MM.1S (cell line): ENCODE measurements around the gene WBP11.

ENCODE experiments used
- DNase-seq: peaks from one replicate; pipeline ENCODE4 v3.0.0-alpha.2; 2015
- H2AFZ ChIP-seq: fragments of 300-600 bp; sonication (generic); 2 replicates; pipeline ENCODE4 v1.6.0; 2016; ENCODE audit warnings: antibody characterized with exemption, low read length
- H3F3A ChIP-seq: fragments of 300-600 bp; sonication (generic); 2 replicates; pipeline ENCODE4 v1.6.1; 2016; ENCODE audit warnings: mild to moderate bottlenecking, antibody characterized with exemption, low read length, moderate library complexity, mixed read lengths; ENCODE audit not compliant: insufficient read depth
- H3K27ac ChIP-seq: fragments of 300-600 bp; sonication (generic); 2 replicates; pipeline ENCODE4 v1.5.1; 2016; ENCODE audit warnings: mild to moderate bottlenecking, low read length
- H3K27me3 ChIP-seq: fragments of 300-600 bp; sonication (generic); replicated peaks from 2 replicates; pipeline ENCODE4 v1.6.0; 2016; ENCODE audit warnings: low read length; ENCODE audit not compliant: insufficient read depth
- H3K36me3 ChIP-seq: fragments of 300-600 bp; sonication (generic); replicated peaks from 2 replicates; pipeline ENCODE4 v1.6.1; 2016; ENCODE audit warnings: mild to moderate bottlenecking, low read length, mixed read lengths; ENCODE audit not compliant: insufficient read depth
- H3K4me1 ChIP-seq: fragments of 300-600 bp; sonication (generic); 2 replicates; pipeline ENCODE4 v1.6.1; 2016; ENCODE audit warnings: low read length, mixed read lengths
- H3K4me2 ChIP-seq: fragments of 300-600 bp; sonication (generic); 2 replicates; pipeline ENCODE4 v1.6.0; 2016; ENCODE audit warnings: low read depth, low read length
- H3K4me3 ChIP-seq: fragments of 300-600 bp; sonication (generic); 2 replicates; pipeline ENCODE4 v1.5.1; 2016; ENCODE audit warnings: low read length, mixed read lengths
- H3K79me2 ChIP-seq: fragments of 300-600 bp; sonication (generic); 2 replicates; pipeline ENCODE4 v1.6.1; 2016; ENCODE audit warnings: mixed run types, low read length, mixed read lengths
- H3K9ac ChIP-seq: fragments of 300-600 bp; sonication (generic); 2 replicates; pipeline ENCODE4 v1.6.1; 2016; ENCODE audit warnings: low read length, mixed read lengths
- H3K9me2 ChIP-seq: fragments of 300-600 bp; sonication (generic); replicated peaks from 2 replicates; pipeline ENCODE4 v1.6.1; 2016; ENCODE audit warnings: mild to moderate bottlenecking, low read length, mixed read lengths; ENCODE audit not compliant: insufficient read depth
- H3K9me3 ChIP-seq: fragments of 300-600 bp; sonication (generic); replicated peaks from 2 replicates; pipeline ENCODE4 v1.6.1; 2016; ENCODE audit warnings: mild to moderate bottlenecking, low read length, mixed read lengths; ENCODE audit not compliant: insufficient read depth
- H4K20me1 ChIP-seq: fragments of 300-600 bp; sonication (generic); 2 replicates; pipeline ENCODE4 v1.6.1; 2016; ENCODE audit warnings: mild to moderate bottlenecking, low read length, moderate library complexity, mixed read lengths; ENCODE audit not compliant: insufficient read depth
- EZH2 ChIP-seq: fragments of 300-600 bp; sonication (generic); optimal IDR thresholded peaks from 2 replicates; pipeline ENCODE3; 2017; ENCODE audit warnings: low read depth, mild to moderate bottlenecking, antibody characterized with exemption, low read length, mixed read lengths
- EZH2phosphoT487 ChIP-seq: fragments of 300-600 bp; sonication (generic); IDR thresholded peaks from 2 replicates; pipeline ENCODE4 v1.6.1; 2018; ENCODE audit warnings: antibody characterized with exemption, low read length
- TF ChIP-seq, protein P1 (sequence below): fragments of 300-600 bp; sonication (generic); IDR thresholded peaks from 2 replicates; pipeline ENCODE4 v1.5.1; 2016; ENCODE audit warnings: antibody characterized with exemption, low read length, mixed read lengths

The WBP11 gene

DNA sequence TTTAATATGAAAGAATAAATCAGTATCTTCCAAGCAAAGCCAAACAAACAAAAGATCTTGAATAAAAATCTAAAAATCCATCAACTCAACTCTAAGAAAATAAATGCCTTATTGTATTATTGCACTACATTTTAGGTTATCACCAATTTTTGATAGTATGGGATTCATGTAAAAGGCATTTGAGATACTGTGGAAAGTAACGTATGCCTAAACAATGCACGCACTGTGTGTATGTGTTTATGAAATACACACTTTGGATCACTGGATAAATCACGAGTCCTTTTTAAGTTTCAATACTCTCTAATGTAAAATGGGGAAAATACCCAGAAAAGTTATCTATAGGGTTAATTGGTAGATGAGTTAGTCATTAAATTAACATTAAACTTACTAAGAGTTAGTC, 17.7 kb downstream of the WBP11 start:
- no peaks in the 10 kb centered on the region for H4K20me1 ChIP-seq
- H3K9ac ChIP-seq, result no peak overlapping the region
- H3K4me2 ChIP-seq, result no peak overlapping the region
- H3K27ac ChIP-seq, result no peak overlapping the region
- H3K4me3 ChIP-seq, result no peak overlapping the region
- no peaks in the 10 kb centered on the region for H3K9me2 ChIP-seq
- DNase-seq, result no peak
- peaks cover 24% of the 10 kb centered on the region for H3K4me1 ChIP-seq
- peaks cover 22% of the 10 kb centered on the region; the same call in 1 of the 2 replicates for H3K36me3 ChIP-seq
- H3K9me3 ChIP-seq, result no peaks in the 10 kb centered on the region
- TF ChIP-seq, protein P1, sequence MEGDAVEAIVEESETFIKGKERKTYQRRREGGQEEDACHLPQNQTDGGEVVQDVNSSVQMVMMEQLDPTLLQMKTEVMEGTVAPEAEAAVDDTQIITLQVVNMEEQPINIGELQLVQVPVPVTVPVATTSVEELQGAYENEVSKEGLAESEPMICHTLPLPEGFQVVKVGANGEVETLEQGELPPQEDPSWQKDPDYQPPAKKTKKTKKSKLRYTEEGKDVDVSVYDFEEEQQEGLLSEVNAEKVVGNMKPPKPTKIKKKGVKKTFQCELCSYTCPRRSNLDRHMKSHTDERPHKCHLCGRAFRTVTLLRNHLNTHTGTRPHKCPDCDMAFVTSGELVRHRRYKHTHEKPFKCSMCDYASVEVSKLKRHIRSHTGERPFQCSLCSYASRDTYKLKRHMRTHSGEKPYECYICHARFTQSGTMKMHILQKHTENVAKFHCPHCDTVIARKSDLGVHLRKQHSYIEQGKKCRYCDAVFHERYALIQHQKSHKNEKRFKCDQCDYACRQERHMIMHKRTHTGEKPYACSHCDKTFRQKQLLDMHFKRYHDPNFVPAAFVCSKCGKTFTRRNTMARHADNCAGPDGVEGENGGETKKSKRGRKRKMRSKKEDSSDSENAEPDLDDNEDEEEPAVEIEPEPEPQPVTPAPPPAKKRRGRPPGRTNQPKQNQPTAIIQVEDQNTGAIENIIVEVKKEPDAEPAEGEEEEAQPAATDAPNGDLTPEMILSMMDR, result no peak
- TF ChIP-seq EZH2, result no peak
- no peak for TF ChIP-seq EZH2phosphoT487
- H3K79me2 ChIP-seq, result no peaks in the 10 kb centered on the region
- peaks cover 14% of the 10 kb centered on the region for H3F3A ChIP-seq
- H3K27me3 ChIP-seq, result no peaks in the 10 kb centered on the region
- no peak overlapping the region for H2AFZ ChIP-seq

DNA sequence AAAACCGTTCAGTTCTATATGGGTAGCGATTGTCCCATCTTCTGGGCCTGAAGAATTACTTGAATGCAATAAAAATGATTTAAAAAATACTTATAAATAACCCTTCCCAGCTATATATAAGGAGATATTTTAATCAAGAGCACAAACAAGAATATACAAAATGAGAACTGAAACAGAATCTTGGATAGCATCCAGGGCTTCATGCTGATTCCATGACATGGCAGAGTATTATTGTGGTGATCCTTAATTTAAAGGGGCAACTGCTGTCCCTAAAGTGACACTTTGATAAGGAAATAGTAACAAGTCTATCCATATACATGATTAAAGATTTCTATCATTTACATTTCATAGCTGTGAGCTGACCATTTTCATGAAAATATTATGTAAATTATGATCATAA, 18.8 kb downstream of the WBP11 start:
- Histone ChIP-seq H4K20me1 (no peaks in the 10 kb centered on the region), H3K9me3 (no peaks in the 10 kb centered on the region), H3K4me1 (peaks cover 26% of the 10 kb centered on the region), H3K27me3 (no peaks in the 10 kb centered on the region), H2AFZ (no peak overlapping the region), H3F3A (peaks cover 14% of the 10 kb centered on the region), H3K9me2 (no peaks in the 10 kb centered on the region), H3K36me3 (peaks cover 15% of the 10 kb centered on the region; the same call in 1 of the 2 replicates), H3K9ac (no peak overlapping the region), H3K4me3 (no peak overlapping the region), H3K4me2 (no peak overlapping the region), H3K79me2 (no peaks in the 10 kb centered on the region), H3K27ac (no peak overlapping the region)
- no peak for DNase-seq
- TF ChIP-seq EZH2, result no peak
- TF ChIP-seq EZH2phosphoT487, result no peak
- TF ChIP-seq, protein P1, result no peak

DNA sequence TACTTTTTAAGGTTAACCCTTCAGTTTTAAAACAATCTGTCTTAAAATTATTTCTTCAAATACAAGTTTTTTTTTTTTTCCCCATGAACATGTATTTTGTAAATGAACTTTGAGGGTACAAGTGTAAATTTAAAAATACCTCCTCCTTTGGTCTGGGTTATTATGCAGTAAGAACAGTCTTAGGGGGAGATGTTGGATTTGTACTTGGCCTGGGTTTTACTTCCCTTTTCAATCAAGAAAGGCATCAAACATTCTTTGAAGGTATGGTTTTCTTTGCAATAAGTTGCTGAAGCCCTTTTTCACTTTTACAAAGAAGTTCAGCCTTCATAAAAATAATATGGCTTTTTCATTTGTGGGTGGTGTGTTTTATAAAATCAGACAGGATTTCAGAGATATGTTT, 20.5 kb downstream of the WBP11 start:
- H3K4me1 ChIP-seq, result peaks cover 26% of the 10 kb centered on the region
- H3K27me3 ChIP-seq, result no peaks in the 10 kb centered on the region
- H3F3A ChIP-seq, result peaks cover 14% of the 10 kb centered on the region
- no peaks in the 10 kb centered on the region for H3K79me2 ChIP-seq
- H4K20me1 ChIP-seq, result no peaks in the 10 kb centered on the region
- H3K4me3 ChIP-seq, result no peak overlapping the region
- peak overlapping the region; percentile 38; the same call in 1 of the 2 replicates for H3K27ac ChIP-seq
- H2AFZ ChIP-seq, result no peak overlapping the region
- peaks cover 8% of the 10 kb centered on the region; the same call in 1 of the 2 replicates for H3K36me3 ChIP-seq
- no peaks in the 10 kb centered on the region for H3K9me2 ChIP-seq
- no peaks in the 10 kb centered on the region for H3K9me3 ChIP-seq
- 0 out of 2 replicates have a peak overlapping the region, but pooled peaks have one; percentile 22 for H3K4me2 ChIP-seq
- TF ChIP-seq EZH2 (no peak), EZH2phosphoT487 (no peak)
- TF ChIP-seq, protein P1, result no peak
- no peak for DNase-seq
- H3K9ac ChIP-seq, result no peak overlapping the region
